CD4-positive, CD25-positive, alpha-beta regulatory T cell (primary cell): Measurements from ENCODE around the gene AOAH. TPM values are rescaled to one million over a fixed set of nuclear protein-coding genes. Genes with fewer than 3 reads are reported as not detected.
A peak's percentile ranks its signal among the peaks of the same experiment; 100 is the strongest.
"Not testable (repeated sequence)": the region's sequence is repeated elsewhere in the genome, so short reads cannot be mapped to it uniquely, and the experiment has no call there.

Source experiments
- ATAC-seq, 2 donors: fragments of 150-1000 bp; cut with Tn5 transposase; one replicate each; pipeline ENCODE4 v1.10.0; 2021; ENCODE audit warnings: low read depth in 2 of 2, moderate number of reproducible peaks in 2 of 2, moderate library complexity in 1 of 2
- DNase-seq, 3 donors: peaks; one replicate each; pipeline versions ENCODE4 v3.0.0 to v3.0.0-alpha.2; 2012 to 2022; ENCODE audit warnings: mixed read lengths in 1 of 3
- H3K27ac ChIP-seq: one replicate; pipeline ENCODE4 v1.7.0; 2013; ENCODE audit warnings: mild to moderate bottlenecking, low read length; ENCODE audit not compliant: insufficient read depth, poor library complexity, severe bottlenecking
- H3K27me3 ChIP-seq: one replicate; pipeline ENCODE4 v1.7.0; 2013; ENCODE audit warnings: low read length; ENCODE audit not compliant: control insufficient read depth, insufficient read depth
- H3K36me3 ChIP-seq: one replicate; pipeline ENCODE4 v1.7.0; 2013; ENCODE audit warnings: mild to moderate bottlenecking, low read length, moderate library complexity; ENCODE audit not compliant: control insufficient read depth, insufficient read depth
- H3K4me1 ChIP-seq: 2 replicates; pipeline ENCODE4 v1.7.0; 2013; ENCODE audit warnings: mild to moderate bottlenecking, low read length; ENCODE audit not compliant: insufficient read depth, control insufficient read depth, poor library complexity, severe bottlenecking
- H3K4me3 ChIP-seq: one replicate; pipeline ENCODE4 v1.7.0; 2013; ENCODE audit warnings: low read depth, mild to moderate bottlenecking, low read length, moderate library complexity
- H3K9me3 ChIP-seq, 2 experiments: 1 replicate in 1 of 2; 2 replicates in 1 of 2; pipeline ENCODE4 v1.7.0; 2013; ENCODE audit warnings: low read length in 2 of 2, mild to moderate bottlenecking in 1 of 2, moderate library complexity in 1 of 2; ENCODE audit not compliant: control insufficient read depth in 2 of 2
- H3K27ac Mint-ChIP-seq, 3 donors: one replicate each; pipeline ENCODE4 v1.8.0; 2020 to 2022; ENCODE audit warnings: mild to moderate bottlenecking in 3 of 3, mixed read lengths in 3 of 3, moderate library complexity in 2 of 3
- H3K27me3 Mint-ChIP-seq: one replicate; pipeline ENCODE4 v1.8.0; 2022; ENCODE audit warnings: mild to moderate bottlenecking, mixed read lengths
- H3K36me3 Mint-ChIP-seq: one replicate; pipeline ENCODE4 v1.8.0; 2020; ENCODE audit warnings: mixed read lengths
- H3K4me1 Mint-ChIP-seq, 4 donors: one replicate each; pipeline ENCODE4 v1.8.0; 2020 to 2022; ENCODE audit warnings: mixed read lengths in 4 of 4, mild to moderate bottlenecking in 1 of 4
- H3K4me3 Mint-ChIP-seq, 4 donors: one replicate each; pipeline ENCODE4 v1.8.0; 2020 to 2022; ENCODE audit warnings: mild to moderate bottlenecking in 4 of 4, mixed read lengths in 4 of 4, moderate library complexity in 3 of 4
- H3K9me3 Mint-ChIP-seq, 7 donors: one replicate each; pipeline ENCODE4 v1.8.0; 2020 to 2022; ENCODE audit warnings: mixed read lengths in 7 of 7, mild to moderate bottlenecking in 3 of 7, moderate library complexity in 2 of 7
- polyA plus RNA-seq, 4 donors: library from polyadenylated mRNA; unstranded; fragments of 300-500 nt; fragmentation: Illumina TruSeq; gene quantifications; one replicate each; pipeline ENCODE4 v1.2.3, GENCODE V29; 2021
- total RNA-seq: library from RNA; stranded (reverse); gene quantifications from one replicate; pipeline ENCODE4 v1.2.3, GENCODE V29; 2022

AOAH gene
- total and polyA plus RNA-seq, 5 donors from 2014 or later, result 0.46 to 5.7 (median 1.5) TPM

GRCh38 chr7:36487756-36488336 lies 236.4 kb downstream of the AOAH start:
- H3K36me3 ChIP-seq, result no peaks in the 10 kb centered on the region
- Mint-ChIP-seq H3K9me3 (peaks cover 0 to 2% (median 0%) of the 10 kb centered on the region in 7 donors), H3K4me3 (no peak overlapping the region), H3K4me1 (peaks cover 0 to 1% (median 0%) of the 10 kb centered on the region in 4 donors), H3K27me3 (peaks cover 27% of the 10 kb centered on the region), H3K36me3 (peaks cover 3% of the 10 kb centered on the region), H3K27ac (no peak overlapping the region)
- H3K4me3 ChIP-seq, result no peak overlapping the region
- no peak overlapping the region for H3K27ac ChIP-seq
- ATAC-seq (peak in 1 of 2 donors; percentile 68), DNase-seq (peak; percentile 11 to 62 (median 61))
- peaks cover 9% of the 10 kb centered on the region for H3K27me3 ChIP-seq
- H3K4me1 ChIP-seq, result no peaks in the 10 kb centered on the region
- H3K9me3 ChIP-seq, result no peaks in the 10 kb centered on the region

- no peak overlapping the region for H3K27ac ChIP-seq
- no peak for DNase-seq
- no peaks in the 10 kb centered on the region for H3K9me3 ChIP-seq
- Mint-ChIP-seq H3K9me3 (peaks cover 0 to 3% (median 0%) of the 10 kb centered on the region in 7 donors), H3K36me3 (peaks cover 3% of the 10 kb centered on the region), H3K27ac (no peak overlapping the region), H3K27me3 (peaks cover 31% of the 10 kb centered on the region), H3K4me3 (no peak overlapping the region), H3K4me1 (peaks cover 0 to 1% (median 0%) of the 10 kb centered on the region in 4 donors)
- H3K4me3 ChIP-seq, result no peak overlapping the region
- no peaks in the 10 kb centered on the region for H3K4me1 ChIP-seq
- H3K36me3 ChIP-seq, result no peaks in the 10 kb centered on the region
- H3K27me3 ChIP-seq, result peaks cover 9% of the 10 kb centered on the region
- ATAC-seq, result no peak
These were observed 238.0 kb downstream of the AOAH start for GRCh38 chr7:36486336-36486735.

GRCh38 chr7:36484265-36484664 lies 240.0 kb downstream of the AOAH start:
- Mint-ChIP-seq H3K9me3 (peaks cover 0 to 5% (median 0%) of the 10 kb centered on the region in 7 donors), H3K4me3 (no peak overlapping the region), H3K4me1 (peaks cover 0 to 1% (median 0%) of the 10 kb centered on the region in 4 donors), H3K27ac (no peak overlapping the region), H3K36me3 (peaks cover 6% of the 10 kb centered on the region), H3K27me3 (peaks cover 24% of the 10 kb centered on the region)
- Histone ChIP-seq H3K4me1 (no peaks in the 10 kb centered on the region), H3K27me3 (peaks cover 7% of the 10 kb centered on the region), H3K27ac (no peak overlapping the region), H3K9me3 (no peaks in the 10 kb centered on the region), H3K4me3 (no peak overlapping the region), H3K36me3 (no peaks in the 10 kb centered on the region)
- DNase-seq (no peak), ATAC-seq (no peak)

- H3K27ac Mint-ChIP-seq, H3K4me1 Mint-ChIP-seq: not testable (repeated sequence)
These were observed 240.4 kb downstream of the AOAH start for GRCh38 chr7:36483853-36484252.

GRCh38 chr7:36478745-36479144 lies 245.5 kb downstream of the AOAH start:
- DNase-seq (no peak), ATAC-seq (no peak)
- Mint-ChIP-seq H3K4me3 (no peak overlapping the region), H3K27me3 (peaks cover 14% of the 10 kb centered on the region), H3K4me1 (peaks cover 0 to 3% (median 0%) of the 10 kb centered on the region in 4 donors), H3K36me3 (peaks cover 3% of the 10 kb centered on the region), H3K9me3 (peaks cover 0 to 10% (median 0%) of the 10 kb centered on the region in 7 donors), H3K27ac (no peak overlapping the region)
- no peak overlapping the region for H3K27ac ChIP-seq
- H3K4me3 ChIP-seq, result no peak overlapping the region
- no peaks in the 10 kb centered on the region for H3K4me1 ChIP-seq
- H3K36me3 ChIP-seq, result no peaks in the 10 kb centered on the region
- H3K27me3 ChIP-seq, result peaks cover 5% of the 10 kb centered on the region
- no peaks in the 10 kb centered on the region for H3K9me3 ChIP-seq

More at GRCh38 chr7:36483853-36484252, 240.4 kb downstream of the AOAH start:
- not testable (repeated sequence) for H3K9me3 ChIP-seq, H3K4me1 ChIP-seq, H3K27ac ChIP-seq, H3K36me3 ChIP-seq, H3K36me3 Mint-ChIP-seq, H3K27me3 ChIP-seq, ATAC-seq, H3K9me3 Mint-ChIP-seq, H3K4me3 Mint-ChIP-seq, H3K4me3 ChIP-seq, DNase-seq
- peaks cover 28% of the 10 kb centered on the region for H3K27me3 Mint-ChIP-seq

GRCh38 chr7:36475381-36475780 lies 248.9 kb downstream of the AOAH start:
- peaks cover 2% of the 10 kb centered on the region for H3K27me3 ChIP-seq
- no peak overlapping the region for H3K27ac ChIP-seq
- H3K27ac Mint-ChIP-seq, result no peak overlapping the region
- H3K36me3 Mint-ChIP-seq, result no peaks in the 10 kb centered on the region
- H3K4me3 ChIP-seq, result no peak overlapping the region
- no peaks in the 10 kb centered on the region for H3K9me3 ChIP-seq
- ATAC-seq (no peak), DNase-seq (peak in 1 of 3 donors; percentile 21)
- no peaks in the 10 kb centered on the region for H3K4me1 ChIP-seq
- no peaks in the 10 kb centered on the region for H3K36me3 ChIP-seq
- peaks cover 0 to 3% (median 0%) of the 10 kb centered on the region in 4 donors for H3K4me1 Mint-ChIP-seq
- no peak overlapping the region for H3K4me3 Mint-ChIP-seq
- peaks cover 0 to 10% (median 0%) of the 10 kb centered on the region in 7 donors for H3K9me3 Mint-ChIP-seq
- peaks cover 5% of the 10 kb centered on the region for H3K27me3 Mint-ChIP-seq

- H3K27ac Mint-ChIP-seq, result peak overlapping the region in 1 of 3 donors; percentile 18
These were observed 249.3 kb downstream of the AOAH start for GRCh38 chr7:36475011-36475342.

More at GRCh38 chr7:36475011-36475342, 249.3 kb downstream of the AOAH start:
- peaks cover 0 to 3% (median 0%) of the 10 kb centered on the region in 4 donors for H3K4me1 Mint-ChIP-seq
- peaks cover 2% of the 10 kb centered on the region for H3K27me3 ChIP-seq
- no peak overlapping the region for H3K4me3 ChIP-seq
- no peak overlapping the region for H3K27ac ChIP-seq
- H3K4me3 Mint-ChIP-seq, result no peak overlapping the region
- no peaks in the 10 kb centered on the region for H3K9me3 ChIP-seq
- no peaks in the 10 kb centered on the region for H3K4me1 ChIP-seq
- no peaks in the 10 kb centered on the region for H3K36me3 Mint-ChIP-seq
- DNase-seq, result no peak
- ATAC-seq, result no peak
- H3K27me3 Mint-ChIP-seq, result peaks cover 5% of the 10 kb centered on the region
- H3K9me3 Mint-ChIP-seq, result peaks cover 0 to 10% (median 0%) of the 10 kb centered on the region in 7 donors
- no peaks in the 10 kb centered on the region for H3K36me3 ChIP-seq
